GM19452 (cell line): ENCODE data around the gene F10.

Experiments used
- ATAC-seq: cut with Tn5 transposase; IDR thresholded peaks from one replicate; pipeline ENCODE4 v1.9.1; 2021; ENCODE audit not compliant: unreplicated experiment

F10 gene

GRCh38 chr13:113129921-113130750, 7.5 kb downstream of the F10 start:
- ATAC-seq: no peak

- no peak for ATAC-seq
Measured at GRCh38 chr13:113135281-113135760, 12.7 kb downstream of the F10 start.

GRCh38 chr13:113137691-113138298, 15.2 kb downstream of the F10 start:
- no peak for ATAC-seq

DNA sequence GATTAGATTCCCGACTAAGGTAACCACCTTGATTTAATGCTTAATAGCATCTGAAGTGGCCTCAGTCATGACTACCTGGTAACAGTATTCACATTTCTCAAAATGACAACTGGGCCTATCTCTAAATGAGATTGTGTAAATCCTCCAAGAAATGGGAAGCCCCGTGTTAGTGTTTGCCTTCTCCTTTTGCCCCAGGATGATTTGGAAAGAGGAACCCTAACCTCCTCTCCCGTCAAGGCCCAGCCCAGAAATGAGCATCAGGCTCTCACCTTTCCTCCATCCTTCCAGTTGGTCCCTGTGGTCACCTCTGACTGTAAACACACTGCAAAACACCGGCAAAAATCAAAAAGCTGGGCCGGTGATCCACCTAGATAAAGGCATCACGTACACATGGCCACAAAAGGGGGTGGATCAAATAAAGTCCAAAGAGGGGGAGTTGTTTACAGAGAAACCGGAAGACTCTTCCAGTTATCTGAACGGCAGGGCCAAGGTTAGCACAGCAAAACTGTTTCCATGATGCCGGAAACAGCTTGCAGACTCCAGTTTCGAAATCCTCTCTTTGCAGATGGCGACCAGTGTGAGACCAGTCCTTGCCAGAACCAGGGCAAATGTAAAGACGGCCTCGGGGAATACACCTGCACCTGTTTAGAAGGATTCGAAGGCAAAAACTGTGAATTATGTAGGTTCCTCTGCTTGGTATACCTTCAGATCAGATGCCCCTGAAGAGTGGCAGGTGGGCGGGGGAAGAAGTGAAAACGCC, 16.4 kb downstream of the F10 start:
- ATAC-seq: no peak

- ATAC-seq: no peak
Measured at GRCh38 chr13:113139577-113139976, 17.0 kb downstream of the F10 start.

DNA sequence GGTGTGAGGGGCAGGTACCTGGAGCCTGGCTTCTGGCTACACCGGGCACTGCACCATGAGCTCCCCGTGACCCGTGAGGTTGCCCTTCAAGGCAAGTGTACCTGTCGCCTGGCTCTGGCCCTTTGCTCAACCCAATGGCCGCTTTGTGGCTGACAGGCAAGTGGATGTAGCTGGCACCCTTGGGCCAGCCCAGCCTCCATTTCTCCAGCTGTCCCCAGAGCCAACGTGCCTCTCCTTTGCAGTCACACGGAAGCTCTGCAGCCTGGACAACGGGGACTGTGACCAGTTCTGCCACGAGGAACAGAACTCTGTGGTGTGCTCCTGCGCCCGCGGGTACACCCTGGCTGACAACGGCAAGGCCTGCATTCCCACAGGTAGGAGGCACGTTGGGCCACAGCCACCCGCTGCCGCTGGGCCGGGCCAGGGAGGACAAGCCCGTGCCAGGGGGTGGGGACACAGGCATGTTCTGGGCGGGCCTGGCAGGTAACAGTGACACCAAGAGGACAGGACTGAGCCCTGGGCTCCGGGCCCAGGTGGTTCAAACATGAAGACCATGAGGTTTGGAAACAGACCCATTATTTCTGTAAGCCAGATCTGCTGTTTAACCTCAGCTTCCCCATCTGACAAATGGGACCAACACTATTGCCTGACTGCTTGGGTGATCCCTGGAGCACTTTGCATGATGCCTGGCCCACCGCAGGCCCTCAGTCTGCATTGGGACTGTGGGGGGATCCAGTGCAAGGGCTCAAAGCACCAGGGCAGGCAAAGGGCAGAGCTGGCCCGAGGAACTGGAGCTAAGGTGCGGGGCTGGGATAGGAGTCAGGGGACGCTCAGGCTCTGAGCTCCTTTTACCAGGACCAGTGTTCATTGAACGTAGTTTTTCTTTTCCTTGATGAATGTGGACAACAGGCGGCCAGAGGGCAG, 18.3 kb downstream of the F10 start:
- ATAC-seq: no peak

- ATAC-seq: no peak
Measured at GRCh38 chr13:113141601-113141970, 19.0 kb downstream of the F10 start.

- ATAC-seq: no peak
Measured at GRCh38 chr13:113142876-113143275, 20.3 kb downstream of the F10 start.

DNA sequence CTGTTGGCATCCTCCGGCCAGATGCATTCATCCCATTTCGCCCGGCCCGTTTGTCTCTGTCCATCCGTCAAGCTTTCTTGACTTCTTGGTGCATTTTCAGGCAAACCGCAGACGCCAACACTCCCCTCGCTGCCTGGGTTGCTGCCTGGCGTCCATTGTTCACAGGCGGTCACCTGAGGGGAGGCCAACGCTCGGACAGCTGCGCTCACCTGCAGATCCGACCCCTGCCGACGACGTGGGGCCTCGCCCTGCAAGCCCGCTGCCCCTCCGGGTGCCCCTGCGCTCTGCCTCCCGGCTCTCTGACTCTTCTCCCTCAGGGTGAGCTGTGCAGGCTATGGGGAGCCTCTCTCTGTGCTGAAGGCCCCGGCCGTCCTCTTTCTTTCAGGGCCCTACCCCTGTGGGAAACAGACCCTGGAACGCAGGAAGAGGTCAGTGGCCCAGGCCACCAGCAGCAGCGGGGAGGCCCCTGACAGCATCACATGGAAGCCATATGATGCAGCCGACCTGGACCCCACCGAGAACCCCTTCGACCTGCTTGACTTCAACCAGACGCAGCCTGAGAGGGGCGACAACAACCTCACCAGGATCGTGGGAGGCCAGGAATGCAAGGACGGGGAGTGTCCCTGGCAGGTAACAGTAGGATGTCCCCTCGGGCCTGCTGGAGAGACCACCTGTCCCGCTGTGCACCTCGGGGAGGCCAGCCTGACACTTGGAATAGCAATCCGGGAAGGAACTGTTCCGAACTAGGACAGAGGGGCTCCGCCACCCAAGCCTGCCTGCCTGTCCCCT, 21.1 kb downstream of the F10 start:
- ATAC-seq: no peak

DNA sequence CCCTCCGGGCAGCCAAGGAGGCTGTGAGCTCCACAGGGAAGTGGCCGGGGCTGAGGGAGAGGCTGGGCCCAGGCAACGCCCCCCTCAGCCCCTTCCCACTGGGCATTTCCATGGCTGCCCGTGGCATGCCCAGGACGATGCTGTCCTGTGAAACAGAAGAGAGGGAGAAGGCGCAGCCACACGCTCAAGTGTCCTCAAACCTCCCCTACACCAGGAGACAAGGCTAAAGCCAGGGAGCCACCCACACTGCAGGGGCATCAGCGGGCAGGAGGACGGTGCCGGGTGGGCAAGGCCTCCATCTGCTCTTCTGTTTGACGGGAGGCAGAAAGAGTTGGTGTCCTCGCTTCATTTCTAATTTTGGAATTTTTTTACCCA, 21.6 kb downstream of the F10 start:
- ATAC-seq: no peak

GRCh38 chr13:113145496-113145895, 22.9 kb downstream of the F10 start:
- no peak for ATAC-seq

DNA sequence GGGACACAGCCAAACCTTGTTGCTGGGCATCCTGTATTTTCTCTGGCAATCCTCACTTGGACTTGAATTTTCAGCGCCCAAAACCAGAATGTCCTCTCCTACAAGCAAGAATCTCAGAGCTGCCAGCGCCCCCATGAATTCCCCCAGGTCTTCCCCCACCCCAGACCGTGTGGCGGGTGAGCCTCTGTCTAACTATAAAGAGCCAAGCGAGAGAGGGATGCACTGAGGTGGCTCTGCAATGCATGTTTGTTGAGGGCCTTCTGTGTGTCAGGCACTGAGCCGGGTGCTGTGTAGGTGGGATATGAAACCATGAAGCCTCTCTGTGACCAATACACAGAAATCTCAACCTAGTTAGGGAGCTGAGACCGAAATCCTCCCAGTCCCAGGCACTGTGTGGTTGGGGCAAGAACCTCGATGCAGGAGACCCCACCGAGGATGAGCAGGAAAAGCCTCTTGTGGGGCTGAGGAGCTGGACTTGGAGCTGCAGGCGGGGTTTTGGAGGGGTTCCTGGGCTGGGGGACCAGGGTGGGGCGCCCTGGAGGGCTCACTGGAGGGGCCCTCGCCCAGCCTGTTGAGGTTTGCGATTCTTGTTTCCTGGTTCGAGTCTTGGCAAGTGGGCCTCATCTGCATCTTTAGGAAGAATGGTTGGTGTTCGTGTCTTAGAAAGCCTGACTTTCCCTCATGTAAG, 23.5 kb downstream of the F10 start:
- ATAC-seq: no peak

DNA sequence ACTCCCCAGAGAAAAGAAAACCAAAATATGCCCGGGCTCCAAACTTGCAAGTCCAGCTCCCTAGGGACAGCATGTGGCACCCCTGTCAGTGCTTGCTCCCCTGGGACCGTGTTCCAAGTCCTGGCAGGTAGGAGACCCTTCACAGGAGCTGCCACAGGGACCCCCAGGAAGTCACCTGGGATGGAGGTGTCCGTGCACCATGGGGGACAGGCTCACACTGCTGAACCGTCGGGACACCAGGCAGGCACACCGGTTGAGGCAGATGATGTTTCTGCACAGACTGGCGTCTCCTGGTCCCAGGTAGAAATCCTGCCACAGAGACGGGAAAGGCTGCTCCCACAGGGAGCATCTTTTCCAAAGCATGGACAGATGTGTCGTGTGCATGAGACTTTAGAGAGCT, 24.2 kb downstream of the F10 start:
- ATAC-seq: no peak

GRCh38 chr13:113147206-113147605, 24.6 kb downstream of the F10 start:
- no peak for ATAC-seq

DNA sequence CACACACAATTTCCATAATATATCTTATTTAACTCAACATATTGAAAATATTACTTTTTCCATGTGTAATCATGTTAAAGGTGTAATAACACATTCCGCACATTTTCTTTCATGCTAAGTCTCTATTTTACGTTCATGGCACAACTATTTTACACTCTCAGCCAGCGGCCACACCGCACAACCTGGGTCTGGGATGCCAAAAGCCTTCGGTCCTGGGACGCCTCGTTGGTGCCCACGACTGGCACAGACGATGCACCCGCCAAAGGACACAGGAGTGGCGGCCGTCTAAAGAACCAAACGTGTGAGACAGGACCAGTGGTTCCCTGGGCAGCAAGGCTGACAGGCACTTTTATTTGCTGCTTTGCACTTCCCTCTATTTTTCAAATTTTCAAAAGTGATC, 25.8 kb downstream of the F10 start:
- ATAC-seq: no peak

- no peak for ATAC-seq
Measured at GRCh38 chr13:113148940-113149503, 26.4 kb downstream of the F10 start.

DNA sequence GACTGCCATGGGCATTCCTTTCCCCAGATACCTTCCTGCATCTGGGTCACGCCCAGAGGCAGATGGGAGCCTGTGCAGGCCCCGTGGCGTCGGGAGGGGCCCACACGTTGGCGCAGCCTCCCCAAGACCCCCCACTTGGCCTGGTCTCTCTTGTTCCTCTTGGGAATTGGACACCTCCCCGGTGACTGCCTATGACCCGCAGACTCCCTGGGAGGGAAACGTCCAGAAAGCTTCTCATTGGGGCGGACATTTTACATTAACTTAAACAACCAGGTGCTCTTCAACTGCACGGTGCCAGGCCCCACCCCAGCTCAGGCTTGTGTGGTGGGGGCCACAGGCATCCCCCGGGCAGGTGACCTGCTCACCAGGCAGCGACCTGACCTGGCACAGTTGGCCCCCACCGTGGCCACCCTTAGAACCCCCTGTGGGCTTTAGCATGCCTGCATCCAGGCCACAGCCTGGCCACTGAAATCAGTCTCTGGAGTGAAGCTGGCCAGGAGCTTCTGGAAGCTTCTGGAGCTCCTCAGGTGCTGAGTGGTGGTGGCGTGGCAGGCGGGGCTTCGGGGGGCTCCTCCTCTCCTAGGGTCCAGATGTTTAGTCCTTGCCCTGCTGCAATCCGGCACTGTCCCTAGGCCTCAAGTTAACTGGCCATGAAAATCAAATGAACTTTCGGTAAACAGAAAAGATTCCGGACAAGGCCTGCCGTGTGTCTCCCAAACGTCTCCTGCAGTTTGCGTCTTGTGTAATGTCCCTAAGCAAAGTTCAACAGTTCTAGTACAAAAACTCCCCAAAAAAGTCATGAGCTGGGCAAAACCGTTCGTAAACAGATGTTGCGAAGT, 27.3 kb downstream of the F10 start:
- ATAC-seq: no peak
